Adrenal gland (tissue), 5 donors: ENCODE results near the gene SRSF9.

Experiments used
- POLR2A ChIP-seq, 2 donors: fragments of 450-650 bp; IDR thresholded peaks; one replicate each; pipeline ENCODE4 v1.6.1; 2017; ENCODE audit warnings: antibody characterized with exemption in 2 of 2, mild to moderate bottlenecking in 2 of 2, moderate library complexity in 1 of 2
- TF ChIP-seq, protein P1 (sequence below), 6 experiments: fragments of 450-650 bp in 4 of 6; fragments of 200-600 bp in 2 of 6; sonication (generic) in 1 of 6; IDR thresholded peaks; 1 replicate in 5 of 6; 2 replicates in 1 of 6; pipeline versions ENCODE4 v1.5.1 to v1.8.0; 2016 to 2021; ENCODE audit warnings: antibody characterized with exemption in 6 of 6, mild to moderate bottlenecking in 2 of 6, moderate library complexity in 1 of 6
- donor health status: DM: no; HTN: no; CAD: no.

DNA sequence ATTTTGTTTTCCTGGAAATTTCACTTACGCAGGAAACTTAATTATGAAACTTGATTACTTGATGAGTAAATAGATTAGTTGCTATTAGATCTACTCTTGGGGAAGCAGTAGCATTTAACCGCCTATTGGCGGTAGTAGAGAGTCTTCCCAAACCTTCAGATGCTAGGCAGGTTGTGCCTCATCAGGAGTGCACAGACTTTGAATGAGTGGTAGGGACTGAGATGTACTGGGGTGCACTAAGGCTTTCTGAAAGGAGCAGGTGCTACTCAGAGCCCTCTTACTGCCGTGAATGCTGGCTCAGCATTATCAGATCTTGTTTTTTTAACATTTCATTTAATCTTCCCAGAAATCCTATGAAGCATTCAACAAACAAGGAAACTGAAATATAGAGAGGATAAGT is 15.6 kb downstream of the SRSF9 start:
- TF ChIP-seq POLR2A (IDR thresholded peaks at IDR 0.05): no peak
- TF ChIP-seq, protein P1, sequence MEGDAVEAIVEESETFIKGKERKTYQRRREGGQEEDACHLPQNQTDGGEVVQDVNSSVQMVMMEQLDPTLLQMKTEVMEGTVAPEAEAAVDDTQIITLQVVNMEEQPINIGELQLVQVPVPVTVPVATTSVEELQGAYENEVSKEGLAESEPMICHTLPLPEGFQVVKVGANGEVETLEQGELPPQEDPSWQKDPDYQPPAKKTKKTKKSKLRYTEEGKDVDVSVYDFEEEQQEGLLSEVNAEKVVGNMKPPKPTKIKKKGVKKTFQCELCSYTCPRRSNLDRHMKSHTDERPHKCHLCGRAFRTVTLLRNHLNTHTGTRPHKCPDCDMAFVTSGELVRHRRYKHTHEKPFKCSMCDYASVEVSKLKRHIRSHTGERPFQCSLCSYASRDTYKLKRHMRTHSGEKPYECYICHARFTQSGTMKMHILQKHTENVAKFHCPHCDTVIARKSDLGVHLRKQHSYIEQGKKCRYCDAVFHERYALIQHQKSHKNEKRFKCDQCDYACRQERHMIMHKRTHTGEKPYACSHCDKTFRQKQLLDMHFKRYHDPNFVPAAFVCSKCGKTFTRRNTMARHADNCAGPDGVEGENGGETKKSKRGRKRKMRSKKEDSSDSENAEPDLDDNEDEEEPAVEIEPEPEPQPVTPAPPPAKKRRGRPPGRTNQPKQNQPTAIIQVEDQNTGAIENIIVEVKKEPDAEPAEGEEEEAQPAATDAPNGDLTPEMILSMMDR (IDR thresholded peaks at IDR 0.05): peak; percentile 15 to 57 (median 46)
